Measurements from ENCODE around the gene SGMS2. TPM values are rescaled to one million over a fixed set of nuclear protein-coding genes. Genes with fewer than 3 reads are reported as not detected.

The SGMS2 gene
- total and polyA plus RNA-seq, 10 of the 15 experiments (the other 5 are each of a cell fraction or from before 2014, with no cell fraction given): under 0.01 to 3.2 (median 0.17) TPM; not detected in 4

- POLR2A ChIA-PET: no interaction called here
- TF ChIP-seq GATAD2B (conservative IDR thresholded peaks at IDR 0.05; ENCODE audit: low read depth): no peak
- no peak for TF ChIP-seq TCF3 (IDR thresholded peaks at IDR 0.05; ENCODE audit: borderline replicate concordance, insufficient read depth, low read depth, low read length)
- no peak for TF ChIP-seq ZNF687 (IDR thresholded peaks at IDR 0.05)
- no peak for TF ChIP-seq BCLAF1 (IDR thresholded peaks at IDR 0.05)
- TF ChIP-seq JUNB (IDR thresholded peaks at IDR 0.05): no peak
- no peak for TF ChIP-seq RCOR1 (conservative IDR thresholded peaks at IDR 0.05; ENCODE audit: low read depth, low read length)
- TF ChIP-seq DPF2 (IDR thresholded peaks at IDR 0.05): no peak
- TF ChIP-seq ATF7 (IDR thresholded peaks at IDR 0.05; ENCODE audit: low read depth): no peak
- no peaks in the 10 kb centered on the region for H4K20me1 ChIP-seq (ENCODE audit: control insufficient read depth, insufficient read depth)
These were observed 76.6 kb downstream of the SGMS2 start for GRCh38 chr4:107901213-107901934.

More at GRCh38 chr4:107901213-107901934, 76.6 kb downstream of the SGMS2 start:
- Histone ChIP-seq H3K4me2 (ENCODE audit: control insufficient read depth, insufficient read depth) (no peak overlapping the region), H3K9me3 (replicated peaks; ENCODE audit: control insufficient read depth, insufficient read depth, low read length) (peaks cover 2% of the 10 kb centered on the region; the same call in 2 of the 3 replicates), H3K27me3 (replicated peaks in 1 of 2; ENCODE audit: control insufficient read depth in 2 of 2, insufficient read depth in 2 of 2, low read length in 1 of 2) (no peaks in the 10 kb centered on the region; a peak in 1 of 4 replicates), H3K27ac (ENCODE audit: control insufficient read depth, insufficient read depth) (no peak overlapping the region), H3K36me3 (ENCODE audit: control insufficient read depth in 2 of 2, insufficient read depth in 2 of 2, low read length in 1 of 2) (no peaks in the 10 kb centered on the region), H2AFZ (ENCODE audit: control insufficient read depth, low read depth, low read length) (no peak overlapping the region), H3K4me1 (ENCODE audit: control insufficient read depth, insufficient read depth, low read length) (no peaks in the 10 kb centered on the region), H3K79me2 (ENCODE audit: control insufficient read depth, insufficient read depth, low read length) (no peaks in the 10 kb centered on the region), H3K9ac (ENCODE audit: control insufficient read depth, insufficient read depth, low read length) (no peak overlapping the region), H3K4me3 (no peak overlapping the region)
- ChIA-PET CTCF (interaction anchor here (0.7 to 1.4 kb wide), 4 partner anchors 8 to 143 kb away, joined by 3 to 8 read pairs (median 4); no protein-coding TSS in a partner anchor), RAD21 (ENCODE audit: unreplicated experiment) (interaction anchor here (0.7 kb wide), 1 partner anchor 16 kb away, joined by 3 read pairs; no protein-coding TSS in a partner anchor), SMC1A (ENCODE audit: uncharacterized antibody, unreplicated experiment) (interaction anchor here (0.7 to 1.3 kb wide), 4 partner anchors 9 to 147 kb away, joined by 3 to 4 read pairs (median 3); no protein-coding TSS in a partner anchor)
- no peak for DNase-seq (ENCODE audit: low read depth, low spot score)
- no TSS peak for BruUV-seq (replicated peaks)
- no peak for ATAC-seq
- intact Hi-C loops (cut with micrococcal nuclease; ENCODE audit: unreplicated experiment): no loop called here
- in situ Hi-C loops (cut with MboI): no loop called here
- no peak for FAIRE-seq
- WGBS (ENCODE audit: insufficient coverage, insufficient replicate concordance, low lambda C conversion rate, missing lambda C conversion rate): 0% methylated on average over 2 of the region's 2 CpGs
